Effector memory CD4-positive, alpha-beta T cell (primary cell): ENCODE data around the gene CSK.

Source experiments
- DNase-seq, 3 donors: peaks; one replicate each; pipeline ENCODE4 v3.0.0-alpha.2; 2020
- H3K27ac ChIP-seq: 2 replicates; pipeline ENCODE4 v1.7.0; 2013; ENCODE audit warnings: mild to moderate bottlenecking, low read length, moderate library complexity; ENCODE audit not compliant: insufficient read depth, poor library complexity, severe bottlenecking
- H3K27me3 ChIP-seq: replicated peaks from 2 replicates; pipeline ENCODE4 v1.7.0; 2013; ENCODE audit warnings: mild to moderate bottlenecking, low read length; ENCODE audit not compliant: insufficient read depth, control insufficient read depth, poor library complexity, severe bottlenecking
- H3K36me3 ChIP-seq: 2 replicates; pipeline ENCODE4 v1.7.0; 2013; ENCODE audit warnings: mild to moderate bottlenecking, low read length, moderate library complexity; ENCODE audit not compliant: control insufficient read depth, insufficient read depth
- H3K4me1 ChIP-seq: 2 replicates; pipeline ENCODE4 v1.7.0; 2013; ENCODE audit warnings: low read length, mild to moderate bottlenecking; ENCODE audit not compliant: control insufficient read depth, insufficient read depth, poor library complexity, severe bottlenecking
- H3K4me3 ChIP-seq: 2 replicates; pipeline ENCODE4 v1.7.0; 2013; ENCODE audit warnings: low read length, low read depth, mild to moderate bottlenecking; ENCODE audit not compliant: insufficient read depth, poor library complexity, severe bottlenecking
- H3K9me3 ChIP-seq: 2 replicates; pipeline ENCODE4 v1.7.0; 2013; ENCODE audit warnings: mild to moderate bottlenecking, low read length, moderate library complexity; ENCODE audit not compliant: control insufficient read depth

CSK gene

DNA sequence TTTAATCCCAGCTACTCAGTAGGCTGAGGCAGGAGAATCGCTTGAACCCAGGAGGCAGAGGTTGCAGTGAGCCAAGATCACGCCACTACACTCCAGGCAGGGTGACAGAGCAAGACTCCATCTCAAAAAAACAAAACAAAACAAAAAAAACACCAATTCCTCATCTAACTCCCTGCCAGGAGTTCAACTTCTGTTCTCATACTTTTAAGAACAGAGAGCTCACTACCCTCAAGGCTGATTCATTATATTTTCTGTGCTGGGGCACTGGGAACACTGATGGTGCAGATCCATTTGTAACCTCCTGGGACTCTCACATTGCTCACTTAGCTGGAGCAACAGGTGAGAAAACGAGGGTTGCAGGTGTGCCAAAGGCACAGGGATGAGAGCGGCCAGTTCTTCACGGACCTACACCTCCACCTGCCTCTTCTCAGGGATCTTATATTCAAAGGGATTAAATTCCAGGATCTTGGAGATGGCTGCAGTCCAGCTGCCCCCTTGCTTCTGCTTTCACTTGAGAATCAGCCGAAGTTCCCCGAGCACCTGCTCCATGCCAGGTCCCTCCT is 12.3 kb upstream of the CSK start:
- Histone ChIP-seq H3K27ac (no peak overlapping the region), H3K4me1 (peaks cover 22% of the 10 kb centered on the region), H3K4me3 (no peak overlapping the region), H3K27me3 (no peaks in the 10 kb centered on the region), H3K9me3 (no peaks in the 10 kb centered on the region), H3K36me3 (no peaks in the 10 kb centered on the region)
- DNase-seq, result no peak

DNA sequence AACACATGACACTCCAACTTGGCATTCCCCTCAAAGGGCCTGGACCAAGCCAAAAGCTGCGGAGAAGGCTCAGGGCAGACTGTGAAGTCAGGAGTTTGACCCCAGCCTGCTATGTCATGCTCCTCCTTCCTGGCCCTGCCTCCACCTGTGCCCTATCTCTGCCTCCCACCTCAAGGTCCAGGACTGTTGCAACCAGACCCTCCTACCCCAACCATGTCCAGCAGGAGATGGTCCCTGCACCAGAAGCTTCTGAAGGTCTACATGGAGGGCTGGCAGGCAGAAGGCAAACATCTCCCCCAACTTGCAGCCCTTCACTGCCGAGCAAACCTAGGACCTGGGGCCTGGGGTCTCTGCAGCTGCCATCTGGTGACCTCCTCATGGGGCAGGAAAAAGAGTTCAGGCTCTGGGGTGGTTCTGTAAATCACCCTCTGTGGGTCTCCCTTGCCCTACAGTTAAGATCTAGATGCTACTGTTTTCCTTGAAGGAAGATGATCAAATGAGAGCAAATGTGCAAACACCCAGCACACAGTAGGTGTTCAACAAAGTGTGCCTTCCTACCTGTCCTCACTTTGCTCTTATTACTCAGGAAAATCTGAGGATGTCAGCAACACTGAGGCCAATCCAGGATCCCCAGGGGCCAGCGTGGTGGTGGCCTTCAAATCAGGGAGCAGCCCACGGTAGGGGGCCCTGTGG is 11.5 kb upstream of the CSK start:
- no peak for DNase-seq
- Histone ChIP-seq H3K9me3 (no peaks in the 10 kb centered on the region), H3K27ac (no peak overlapping the region), H3K36me3 (no peaks in the 10 kb centered on the region), H3K27me3 (no peaks in the 10 kb centered on the region), H3K4me1 (peaks cover 22% of the 10 kb centered on the region), H3K4me3 (no peak overlapping the region)

DNA sequence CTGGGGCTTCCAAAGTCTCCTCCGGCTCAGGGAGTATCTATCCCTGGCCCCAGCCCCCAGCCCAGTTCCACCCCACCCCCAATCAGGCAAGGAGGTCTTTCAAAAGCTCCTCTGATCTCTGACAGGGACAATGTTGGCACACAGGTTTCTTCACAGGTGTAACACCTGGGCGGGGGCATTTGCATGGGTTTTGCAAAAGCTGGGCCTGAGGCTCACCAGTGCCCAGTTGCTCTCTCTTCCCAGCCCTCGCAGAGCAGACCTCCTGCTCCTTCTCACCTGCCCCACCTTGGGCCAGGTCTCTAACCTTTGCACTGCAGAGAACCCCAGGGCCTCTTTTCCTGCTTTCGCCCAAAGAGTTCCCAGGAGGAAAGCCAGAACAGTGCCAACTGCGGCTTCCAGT is 8.6 kb upstream of the CSK start:
- no peaks in the 10 kb centered on the region for H3K9me3 ChIP-seq
- no peak for DNase-seq
- no peak overlapping the region for H3K27ac ChIP-seq
- no peaks in the 10 kb centered on the region for H3K27me3 ChIP-seq
- no peak overlapping the region for H3K4me3 ChIP-seq
- H3K4me1 ChIP-seq, result peaks cover 47% of the 10 kb centered on the region
- H3K36me3 ChIP-seq, result no peaks in the 10 kb centered on the region

DNA sequence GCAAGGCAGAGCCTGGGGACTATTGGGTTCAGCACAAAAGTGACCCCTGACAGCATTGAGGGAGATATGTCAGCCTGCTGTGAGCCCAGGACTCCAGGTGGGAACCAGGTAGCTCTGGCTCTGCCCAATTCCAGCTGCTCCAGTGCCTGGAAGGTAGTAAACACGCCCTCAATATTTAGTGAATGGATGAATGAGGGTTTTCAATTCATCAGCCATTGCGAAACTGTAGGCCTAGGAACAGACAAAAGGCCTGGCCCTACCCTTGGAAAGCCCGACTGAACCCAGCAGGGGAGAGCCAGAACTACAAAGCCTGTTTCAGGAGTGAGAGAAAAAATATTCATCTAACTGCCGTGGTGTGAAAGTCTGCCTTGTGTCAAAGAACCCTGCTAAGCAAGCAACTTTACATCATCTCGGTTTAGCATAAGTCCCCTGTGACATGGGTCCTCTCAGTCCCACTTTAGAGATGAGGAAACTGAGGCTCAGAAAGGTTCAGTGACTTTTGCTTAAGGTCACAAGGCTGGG is 8.1 kb upstream of the CSK start:
- Histone ChIP-seq H3K27ac (no peak overlapping the region), H3K9me3 (no peaks in the 10 kb centered on the region), H3K27me3 (no peaks in the 10 kb centered on the region), H3K4me1 (peaks cover 49% of the 10 kb centered on the region), H3K4me3 (no peak overlapping the region), H3K36me3 (no peaks in the 10 kb centered on the region)
- no peak for DNase-seq

DNA sequence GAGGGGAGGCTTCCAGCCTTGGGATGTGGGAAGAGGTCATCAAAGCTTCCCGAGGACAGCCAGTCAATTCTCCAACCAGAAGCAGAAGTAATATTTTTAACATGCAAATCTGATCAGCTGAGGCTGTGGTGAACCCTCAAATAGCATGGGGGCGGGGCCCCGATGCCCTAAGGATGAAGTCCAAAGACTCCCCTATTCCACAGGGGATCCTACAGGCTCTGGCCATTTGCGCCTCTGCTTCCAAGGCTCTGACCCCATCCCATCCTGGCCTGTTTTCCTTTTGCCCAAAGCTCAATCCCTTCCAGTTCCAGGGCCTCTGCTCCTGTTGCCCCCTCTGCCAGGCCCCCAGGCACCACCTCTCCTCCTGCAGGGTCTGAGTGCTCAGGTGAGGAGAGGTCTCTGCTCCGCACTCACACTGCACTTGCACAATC is 6.7 kb upstream of the CSK start:
- DNase-seq, result no peak
- Histone ChIP-seq H3K27me3 (no peaks in the 10 kb centered on the region), H3K4me1 (peaks cover 54% of the 10 kb centered on the region), H3K4me3 (no peak overlapping the region), H3K36me3 (no peaks in the 10 kb centered on the region), H3K27ac (peak overlapping the region; percentile 24), H3K9me3 (no peaks in the 10 kb centered on the region)

DNA sequence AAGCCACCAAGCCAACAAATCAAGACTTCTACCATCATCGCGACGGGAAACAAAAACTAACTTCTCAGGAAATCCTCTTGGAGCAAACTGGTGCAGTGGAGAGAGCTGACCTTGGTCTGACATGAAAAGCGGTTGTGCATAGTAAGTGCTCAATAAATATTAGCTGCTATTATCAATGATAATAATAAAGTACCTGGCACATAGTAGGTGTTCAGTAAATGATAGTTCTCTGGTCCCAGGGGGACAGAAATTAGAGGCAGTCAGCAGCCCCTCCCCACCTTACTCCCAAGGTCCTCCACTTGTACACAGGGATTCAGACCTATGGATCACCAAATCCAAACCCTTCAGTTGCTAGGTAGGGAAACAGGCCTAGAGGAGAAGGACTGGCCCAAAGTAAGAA is 6.0 kb upstream of the CSK start:
- no peaks in the 10 kb centered on the region for H3K9me3 ChIP-seq
- peaks cover 60% of the 10 kb centered on the region for H3K4me1 ChIP-seq
- peak overlapping the region; percentile 24 for H3K27ac ChIP-seq
- DNase-seq, result no peak
- H3K36me3 ChIP-seq, result no peaks in the 10 kb centered on the region
- no peaks in the 10 kb centered on the region for H3K27me3 ChIP-seq
- no peak overlapping the region for H3K4me3 ChIP-seq

DNA sequence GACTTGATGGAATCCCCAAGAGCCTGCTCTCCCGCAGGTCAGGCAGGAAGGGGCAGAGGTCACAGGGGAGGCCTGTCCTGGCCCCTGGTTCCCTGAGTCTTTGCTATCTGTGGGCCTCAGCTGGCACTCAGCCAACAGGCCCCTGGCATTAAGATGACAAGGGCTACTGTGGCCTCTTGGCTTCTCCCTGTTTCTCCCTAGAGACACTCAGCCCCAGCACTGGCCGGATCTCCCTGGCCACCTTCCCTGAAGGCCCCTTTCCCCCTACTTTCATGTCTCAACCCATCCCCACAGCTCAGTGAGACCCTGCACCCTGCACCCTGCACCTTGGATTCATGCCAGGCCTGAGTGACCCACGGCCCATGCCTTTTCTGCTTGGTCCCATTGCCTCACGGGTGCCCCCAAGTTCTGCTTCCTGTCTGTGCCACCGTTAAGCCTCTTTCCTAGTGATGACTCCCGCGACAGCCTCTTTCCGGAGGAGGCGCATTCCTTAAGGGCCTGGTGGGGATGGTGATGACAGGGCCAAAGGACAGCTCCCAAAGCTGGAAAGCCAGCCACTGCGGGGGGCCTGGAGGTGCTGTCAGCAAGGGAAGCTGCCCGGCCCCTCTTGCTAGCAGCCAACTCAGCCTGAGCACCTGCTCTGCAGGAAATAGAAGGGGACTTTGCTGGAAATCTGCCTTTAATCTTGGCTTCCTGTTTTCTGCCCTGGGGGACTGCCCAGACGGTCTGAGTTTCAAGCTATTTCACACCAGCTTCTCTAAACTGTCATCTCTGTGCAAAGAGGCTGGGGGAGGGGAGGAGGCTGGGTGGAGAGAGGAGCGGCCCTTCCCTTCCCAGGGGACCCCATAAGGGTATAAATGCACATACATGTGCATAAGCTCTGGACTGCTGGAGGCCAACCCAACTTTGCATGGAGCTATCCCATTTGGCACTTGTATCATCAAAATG is 4.8 kb upstream of the CSK start:
- peak overlapping the region; percentile 90 for H3K27ac ChIP-seq
- peaks cover 57% of the 10 kb centered on the region for H3K4me1 ChIP-seq
- peak overlapping the region; percentile 18 for H3K4me3 ChIP-seq

DNA sequence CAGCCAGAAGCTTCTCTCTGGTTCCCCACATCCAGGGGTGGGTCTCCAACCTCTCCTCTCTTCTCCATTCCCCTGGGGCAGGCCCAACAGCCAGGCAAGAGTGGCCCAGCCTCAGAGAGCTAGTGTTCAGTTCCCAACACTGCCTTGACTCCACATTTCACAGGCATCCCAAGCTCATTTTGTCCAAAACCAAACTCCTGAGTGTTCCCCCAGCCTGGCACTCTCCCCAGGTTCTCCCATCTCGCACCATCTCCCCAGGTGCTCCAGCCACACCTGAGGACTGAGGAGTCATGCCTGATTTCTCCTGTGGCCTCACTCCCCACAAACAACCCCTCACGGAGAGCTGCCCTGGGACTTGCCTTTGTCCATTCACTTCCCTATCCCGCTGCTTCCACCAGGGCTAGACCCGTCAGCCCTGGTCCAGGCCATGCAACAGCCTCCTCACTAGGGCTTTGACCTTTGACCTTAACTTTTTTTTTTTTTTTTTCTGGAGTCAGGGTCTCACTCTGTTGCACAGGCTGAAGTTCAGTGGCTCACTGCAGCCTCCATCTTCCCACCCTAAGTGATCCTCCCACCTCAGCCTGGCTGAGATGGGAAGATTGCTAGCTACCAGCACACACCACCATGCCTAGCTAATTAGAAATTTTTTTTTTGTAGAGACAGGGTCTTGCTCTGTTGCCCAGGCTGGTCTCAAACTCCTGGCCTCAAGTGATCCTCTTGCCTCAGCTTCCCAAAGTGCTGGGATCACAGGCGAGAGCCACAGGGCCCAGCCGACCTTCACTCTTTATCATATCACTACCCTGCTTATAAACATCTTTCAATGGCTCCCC is 3.9 kb upstream of the CSK start:
- Histone ChIP-seq H3K9me3 (no peaks in the 10 kb centered on the region), H3K27ac (peak overlapping the region; percentile 90), H3K36me3 (no peaks in the 10 kb centered on the region), H3K4me1 (peaks cover 57% of the 10 kb centered on the region), H3K27me3 (no peaks in the 10 kb centered on the region), H3K4me3 (peak overlapping the region; percentile 9)
- DNase-seq, result no peak

More for the DNA sequence above, 4.8 kb upstream of the CSK start:
- no peaks in the 10 kb centered on the region for H3K9me3 ChIP-seq
- H3K36me3 ChIP-seq, result no peaks in the 10 kb centered on the region
- H3K27me3 ChIP-seq, result no peaks in the 10 kb centered on the region
- peak; percentile 45 to 58 (median 51) for DNase-seq

DNA sequence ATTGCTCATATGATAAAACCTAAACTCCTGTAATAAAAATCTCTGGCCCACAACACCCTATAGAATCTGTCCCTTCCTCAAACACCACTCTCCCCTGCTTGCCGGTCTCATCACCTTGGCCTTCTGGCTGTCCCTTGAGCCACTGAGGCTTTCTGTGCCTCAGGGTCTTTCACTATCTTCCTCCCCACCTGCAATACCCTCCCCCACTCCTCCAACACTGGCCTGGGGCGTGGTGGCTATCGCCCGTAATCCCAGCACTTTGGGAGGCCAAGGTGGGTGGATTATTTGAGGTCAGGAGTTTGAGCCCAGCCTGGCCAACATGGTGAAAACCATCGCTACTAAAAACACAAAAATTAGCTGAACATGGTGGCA is 3.3 kb upstream of the CSK start:
- Histone ChIP-seq H3K27me3 (no peaks in the 10 kb centered on the region), H3K27ac (peak overlapping the region; percentile 90), H3K36me3 (no peaks in the 10 kb centered on the region), H3K4me1 (peaks cover 61% of the 10 kb centered on the region), H3K4me3 (no peak overlapping the region), H3K9me3 (no peaks in the 10 kb centered on the region)
- no peak for DNase-seq
